SK-N-SH treated with all-trans-retinoic acid at 6 μM for 48 hours (cell line): ENCODE data around the gene SLC47A2.

Source experiments
- ATAC-seq: fragments of 200-7000 bp; cut with Tn5 transposase; 3 replicates; pipeline ENCODE4 v1.9.1; 2020; ENCODE audit warnings: mild to moderate bottlenecking, moderate library complexity
- ARNTL ChIP-seq: fragments of 450-650 bp; formaldehyde crosslinking; IDR thresholded peaks from 2 replicates; pipeline ENCODE4 v1.5.0; 2020; ENCODE audit warnings: low read depth, mild to moderate bottlenecking, moderate library complexity, borderline replicate concordance
- CSDC2 ChIP-seq: fragments of 250-450 bp; sonication (Bioruptor Pico); IDR thresholded peaks from 2 replicates; pipeline ENCODE4 v1.5.0; 2020; ENCODE audit warnings: mild to moderate bottlenecking, moderate library complexity
- CSRNP3 ChIP-seq: fragments of 250-450 bp; sonication (Bioruptor Pico); IDR thresholded peaks from 2 replicates; pipeline ENCODE4 v1.5.1; 2021; ENCODE audit warnings: mild to moderate bottlenecking, moderate library complexity
- ESRRG ChIP-seq: fragments of 250-450 bp; sonication (Bioruptor Pico); IDR thresholded peaks from 2 replicates; pipeline ENCODE4 v1.6.1; 2021; ENCODE audit warnings: mild to moderate bottlenecking
- GLIS3 ChIP-seq: fragments of 250-450 bp; sonication (Bioruptor Pico); IDR thresholded peaks from 2 replicates; pipeline ENCODE4 v1.5.0; 2020; ENCODE audit warnings: mild to moderate bottlenecking, moderate library complexity
- ISL1 ChIP-seq: fragments of 250-450 bp; sonication (Bioruptor Pico); IDR thresholded peaks from 2 replicates; pipeline ENCODE4 v2.1.2; 2022; ENCODE audit warnings: mild to moderate bottlenecking, moderate library complexity
- OSR1 ChIP-seq: fragments of 250-450 bp; sonication (Bioruptor Pico); IDR thresholded peaks from 2 replicates; pipeline ENCODE4 v1.8.0; 2022; ENCODE audit warnings: moderate library complexity, mild to moderate bottlenecking, inconsistent platforms
- PPARA ChIP-seq: fragments of 250-450 bp; sonication (Bioruptor Pico); IDR thresholded peaks from 2 replicates; pipeline ENCODE4 v1.5.0; 2020; ENCODE audit warnings: mild to moderate bottlenecking, borderline replicate concordance
- RARB ChIP-seq: fragments of 250-450 bp; sonication (Bioruptor Pico); IDR thresholded peaks from 2 replicates; pipeline ENCODE4 v1.8.0; 2021; ENCODE audit warnings: mild to moderate bottlenecking, moderate library complexity
- SNAI2 ChIP-seq: fragments of 250-450 bp; sonication (Bioruptor Pico); IDR thresholded peaks from 2 replicates; pipeline ENCODE4 v1.5.0; 2020; ENCODE audit warnings: mild to moderate bottlenecking, moderate library complexity
- TCF4 ChIP-seq: fragments of 250-450 bp; sonication (Bioruptor Pico); IDR thresholded peaks from 2 replicates; pipeline ENCODE4 v1.8.0; 2021; ENCODE audit warnings: mild to moderate bottlenecking, moderate library complexity, borderline replicate concordance
- TOX ChIP-seq: fragments of 250-450 bp; sonication (Bioruptor Pico); IDR thresholded peaks from 2 replicates; pipeline ENCODE4 v1.8.0; 2021; ENCODE audit warnings: mild to moderate bottlenecking, moderate library complexity, borderline replicate concordance
- ZC3H10 ChIP-seq: fragments of 250-450 bp; sonication (Bioruptor Pico); IDR thresholded peaks from 2 replicates; pipeline ENCODE4 v1.5.1; 2021; ENCODE audit warnings: mild to moderate bottlenecking, moderate library complexity
- ZFP3 ChIP-seq: fragments of 250-450 bp; sonication (Bioruptor Pico); IDR thresholded peaks from 2 replicates; pipeline ENCODE4 v1.5.0; 2020; ENCODE audit warnings: mild to moderate bottlenecking, moderate library complexity
- ZFP30 ChIP-seq: fragments of 450-650 bp; formaldehyde crosslinking; IDR thresholded peaks from 2 replicates; pipeline ENCODE4 v1.5.0; 2022; ENCODE audit warnings: mild to moderate bottlenecking, moderate library complexity
- ZNF565 ChIP-seq: fragments of 450-650 bp; formaldehyde crosslinking; conservative IDR thresholded peaks from 2 replicates; pipeline ENCODE4 v1.5.0; 2020; ENCODE audit warnings: low read depth, mild to moderate bottlenecking, moderate library complexity
- ZNF70 ChIP-seq: fragments of 450-650 bp; formaldehyde crosslinking; IDR thresholded peaks from 2 replicates; pipeline ENCODE4 v1.5.0; 2020; ENCODE audit warnings: mild to moderate bottlenecking, moderate library complexity
- ZNF8 ChIP-seq: fragments of 450-650 bp; formaldehyde crosslinking; IDR thresholded peaks from 2 replicates; pipeline ENCODE4 v1.5.0; 2020; ENCODE audit warnings: mild to moderate bottlenecking, moderate library complexity
- TF ChIP-seq, protein P1 (sequence below): fragments of 250-450 bp; sonication (Bioruptor Pico); IDR thresholded peaks from 2 replicates; pipeline ENCODE4 v1.5.1; 2020; ENCODE audit warnings: low read depth, mild to moderate bottlenecking, moderate library complexity
- TF ChIP-seq, protein P2 (sequence below): fragments of 250-450 bp; sonication (Bioruptor Pico); IDR thresholded peaks from 2 replicates; pipeline ENCODE4 v1.5.0; 2020; ENCODE audit warnings: mild to moderate bottlenecking, moderate library complexity
- TF ChIP-seq, protein P3 (sequence below): fragments of 250-450 bp; sonication (Bioruptor Pico); IDR thresholded peaks from 2 replicates; pipeline ENCODE4 v1.8.0; 2020; ENCODE audit warnings: mild to moderate bottlenecking, moderate library complexity, borderline replicate concordance

Gene SLC47A2

GRCh38 chr17:19737305-19738072 is 21.1 kb upstream of the SLC47A2 start:
- no peak for ATAC-seq
- TF ChIP-seq PPARA (CRISPR knock-in tag) = no peak
- TF ChIP-seq, protein P1, sequence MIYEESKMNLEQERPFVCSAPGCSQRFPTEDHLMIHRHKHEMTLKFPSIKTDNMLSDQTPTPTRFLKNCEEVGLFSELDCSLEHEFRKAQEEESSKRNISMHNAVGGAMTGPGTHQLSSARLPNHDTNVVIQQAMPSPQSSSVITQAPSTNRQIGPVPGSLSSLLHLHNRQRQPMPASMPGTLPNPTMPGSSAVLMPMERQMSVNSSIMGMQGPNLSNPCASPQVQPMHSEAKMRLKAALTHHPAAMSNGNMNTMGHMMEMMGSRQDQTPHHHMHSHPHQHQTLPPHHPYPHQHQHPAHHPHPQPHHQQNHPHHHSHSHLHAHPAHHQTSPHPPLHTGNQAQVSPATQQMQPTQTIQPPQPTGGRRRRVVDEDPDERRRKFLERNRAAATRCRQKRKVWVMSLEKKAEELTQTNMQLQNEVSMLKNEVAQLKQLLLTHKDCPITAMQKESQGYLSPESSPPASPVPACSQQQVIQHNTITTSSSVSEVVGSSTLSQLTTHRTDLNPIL (CRISPR knock-in tag) = no peak
- TF ChIP-seq ARNTL = no peak
- no peak for TF ChIP-seq ISL1 (CRISPR knock-in tag)
- no peak for TF ChIP-seq ZC3H10
- TF ChIP-seq GLIS3 = no peak
- TF ChIP-seq ZFP3 (CRISPR knock-in tag) = no peak
- no peak for TF ChIP-seq SNAI2 (CRISPR knock-in tag)
- TF ChIP-seq TOX (CRISPR knock-in tag) = no peak
- TF ChIP-seq OSR1 (CRISPR knock-in tag) = no peak
- TF ChIP-seq, protein P2, sequence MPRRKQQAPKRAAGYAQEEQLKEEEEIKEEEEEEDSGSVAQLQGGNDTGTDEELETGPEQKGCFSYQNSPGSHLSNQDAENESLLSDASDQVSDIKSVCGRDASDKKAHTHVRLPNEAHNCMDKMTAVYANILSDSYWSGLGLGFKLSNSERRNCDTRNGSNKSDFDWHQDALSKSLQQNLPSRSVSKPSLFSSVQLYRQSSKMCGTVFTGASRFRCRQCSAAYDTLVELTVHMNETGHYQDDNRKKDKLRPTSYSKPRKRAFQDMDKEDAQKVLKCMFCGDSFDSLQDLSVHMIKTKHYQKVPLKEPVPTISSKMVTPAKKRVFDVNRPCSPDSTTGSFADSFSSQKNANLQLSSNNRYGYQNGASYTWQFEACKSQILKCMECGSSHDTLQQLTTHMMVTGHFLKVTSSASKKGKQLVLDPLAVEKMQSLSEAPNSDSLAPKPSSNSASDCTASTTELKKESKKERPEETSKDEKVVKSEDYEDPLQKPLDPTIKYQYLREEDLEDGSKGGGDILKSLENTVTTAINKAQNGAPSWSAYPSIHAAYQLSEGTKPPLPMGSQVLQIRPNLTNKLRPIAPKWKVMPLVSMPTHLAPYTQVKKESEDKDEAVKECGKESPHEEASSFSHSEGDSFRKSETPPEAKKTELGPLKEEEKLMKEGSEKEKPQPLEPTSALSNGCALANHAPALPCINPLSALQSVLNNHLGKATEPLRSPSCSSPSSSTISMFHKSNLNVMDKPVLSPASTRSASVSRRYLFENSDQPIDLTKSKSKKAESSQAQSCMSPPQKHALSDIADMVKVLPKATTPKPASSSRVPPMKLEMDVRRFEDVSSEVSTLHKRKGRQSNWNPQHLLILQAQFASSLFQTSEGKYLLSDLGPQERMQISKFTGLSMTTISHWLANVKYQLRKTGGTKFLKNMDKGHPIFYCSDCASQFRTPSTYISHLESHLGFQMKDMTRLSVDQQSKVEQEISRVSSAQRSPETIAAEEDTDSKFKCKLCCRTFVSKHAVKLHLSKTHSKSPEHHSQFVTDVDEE (CRISPR knock-in tag) = no peak
- no peak for TF ChIP-seq TCF4
- TF ChIP-seq RARB (CRISPR knock-in tag) = no peak
- TF ChIP-seq ESRRG (CRISPR knock-in tag) = no peak
- TF ChIP-seq CSDC2 (CRISPR knock-in tag) = no peak
- TF ChIP-seq ZNF565 = no peak
- TF ChIP-seq ZNF70 (CRISPR knock-in tag) = no peak
- TF ChIP-seq CSRNP3 (CRISPR knock-in tag) = no peak
- TF ChIP-seq, protein P3, sequence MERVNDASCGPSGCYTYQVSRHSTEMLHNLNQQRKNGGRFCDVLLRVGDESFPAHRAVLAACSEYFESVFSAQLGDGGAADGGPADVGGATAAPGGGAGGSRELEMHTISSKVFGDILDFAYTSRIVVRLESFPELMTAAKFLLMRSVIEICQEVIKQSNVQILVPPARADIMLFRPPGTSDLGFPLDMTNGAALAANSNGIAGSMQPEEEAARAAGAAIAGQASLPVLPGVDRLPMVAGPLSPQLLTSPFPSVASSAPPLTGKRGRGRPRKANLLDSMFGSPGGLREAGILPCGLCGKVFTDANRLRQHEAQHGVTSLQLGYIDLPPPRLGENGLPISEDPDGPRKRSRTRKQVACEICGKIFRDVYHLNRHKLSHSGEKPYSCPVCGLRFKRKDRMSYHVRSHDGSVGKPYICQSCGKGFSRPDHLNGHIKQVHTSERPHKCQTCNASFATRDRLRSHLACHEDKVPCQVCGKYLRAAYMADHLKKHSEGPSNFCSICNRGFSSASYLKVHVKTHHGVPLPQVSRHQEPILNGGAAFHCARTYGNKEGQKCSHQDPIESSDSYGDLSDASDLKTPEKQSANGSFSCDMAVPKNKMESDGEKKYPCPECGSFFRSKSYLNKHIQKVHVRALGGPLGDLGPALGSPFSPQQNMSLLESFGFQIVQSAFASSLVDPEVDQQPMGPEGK (CRISPR knock-in tag) = no peak

- TF ChIP-seq CSRNP3 (CRISPR knock-in tag) (no peak), TCF4 (no peak), ZFP30 (CRISPR knock-in tag) (no peak), ZFP3 (CRISPR knock-in tag) (no peak), ZNF8 (CRISPR knock-in tag) (no peak), OSR1 (CRISPR knock-in tag) (no peak), ARNTL (no peak), PPARA (CRISPR knock-in tag) (no peak)
- TF ChIP-seq, protein P3 (CRISPR knock-in tag) = no peak
- TF ChIP-seq, protein P1 (CRISPR knock-in tag) = no peak
- no peak for ATAC-seq
These were observed 19.7 kb upstream of the SLC47A2 start for GRCh38 chr17:19736071-19736470.
